Common myeloid progenitor, CD34-positive (primary cell): ENCODE results near the gene CPNE4.

ENCODE experiments used
- CTCF ChIA-PET: fragments of 350-600 bp; sonication (Branson Sonifier 250); formaldehyde crosslinking; loops from one replicate; lab custom pipeline; 2021; ENCODE audit warnings: antibody characterized with exemption; lab: Charles Lee
- POLR2A ChIA-PET: fragments of 350-600 bp; sonication (Branson Sonifier 250); formaldehyde crosslinking; loops from one replicate; lab custom pipeline; 2021; ENCODE audit warnings: antibody characterized with exemption; lab: Charles Lee
- DNase-seq, 3 donors: peaks; one replicate each; pipeline versions ENCODE4 v3.0.0 to v3.0.0-alpha.2; 2013
- H3K27ac ChIP-seq, 2 experiments: 1 replicate in 1 of 2; 2 replicates in 1 of 2; pipeline ENCODE4 v1.7.0; 2013; ENCODE audit warnings: inconsistent platforms in 2 of 2, low read length in 2 of 2, mild to moderate bottlenecking in 2 of 2, low read depth in 1 of 2, moderate library complexity in 1 of 2; ENCODE audit not compliant: severe bottlenecking in 2 of 2, insufficient read depth in 1 of 2, poor library complexity in 1 of 2
- H3K27me3 ChIP-seq, 5 experiments: replicated peaks in 2 of 5; 1 replicate in 3 of 5; 2 replicates in 2 of 5; pipeline versions ENCODE4 v1.6.1 to v1.7.0; 2013; ENCODE audit warnings: low read length in 4 of 5, mild to moderate bottlenecking in 2 of 5, moderate library complexity in 2 of 5, inconsistent platforms in 1 of 5; ENCODE audit not compliant: insufficient read depth in 5 of 5, control insufficient read depth in 4 of 5
- H3K36me3 ChIP-seq, 4 experiments: 1 replicate in 2 of 4; 2 replicates in 2 of 4; pipeline versions ENCODE4 v1.6.1 to v1.7.0; 2013; ENCODE audit warnings: low read length in 3 of 4, control low read depth in 1 of 4, mild to moderate bottlenecking in 1 of 4; ENCODE audit not compliant: control insufficient read depth in 4 of 4, insufficient read depth in 4 of 4
- H3K4me1 ChIP-seq, 4 experiments: 1 replicate in 3 of 4; 2 replicates in 1 of 4; pipeline versions ENCODE4 v1.6.1 to v1.7.1; 2013; ENCODE audit warnings: low read length in 3 of 4, mild to moderate bottlenecking in 3 of 4, control low read depth in 1 of 4, inconsistent platforms in 1 of 4, moderate library complexity in 1 of 4; ENCODE audit not compliant: control insufficient read depth in 4 of 4, insufficient read depth in 4 of 4; ENCODE audit errors: control extremely low read depth in 1 of 4
- H3K4me3 ChIP-seq, 7 experiments: 1 replicate in 4 of 7; 2 replicates in 3 of 7; pipeline versions ENCODE4 v1.5.1 to v1.7.0; 2013; ENCODE audit warnings: mild to moderate bottlenecking in 7 of 7, low read length in 6 of 7, moderate library complexity in 6 of 7, inconsistent platforms in 2 of 7, low read depth in 2 of 7, control low read depth in 1 of 7; ENCODE audit not compliant: insufficient read depth in 4 of 7, control insufficient read depth in 1 of 7; ENCODE audit errors: extremely low read depth in 1 of 7
- H3K9me3 ChIP-seq, 5 experiments: 1 replicate in 4 of 5; 2 replicates in 1 of 5; pipeline versions ENCODE4 v1.6.1 to v1.7.1; 2013; ENCODE audit warnings: low read length in 4 of 5, mild to moderate bottlenecking in 2 of 5, inconsistent platforms in 1 of 5, low read depth in 1 of 5, moderate library complexity in 1 of 5; ENCODE audit not compliant: control insufficient read depth in 4 of 5, insufficient read depth in 2 of 5; ENCODE audit errors: control extremely low read depth in 1 of 5
- WGBS: methylation state at CpG from one replicate; pipeline ENCODE4 v1.1.5; 2013; ENCODE audit not compliant: insufficient coverage; 5-methylcytosine and 5-hydroxymethylcytosine counted together

The CPNE4 gene

GRCh38 chr3:131731709-131732108 lies 303.1 kb downstream of the CPNE4 start:
- Histone ChIP-seq H3K27me3 (peaks cover 0 to 1% (median 0%) of the 10 kb centered on the region in 5 experiments), H3K9me3 (no peaks in the 10 kb centered on the region), H3K4me3 (no peak overlapping the region), H3K4me1 (no peaks in the 10 kb centered on the region), H3K36me3 (no peaks in the 10 kb centered on the region), H3K27ac (no peak overlapping the region)
- ChIA-PET CTCF (no interaction called here), POLR2A (no interaction called here)
- WGBS: no CpG with 5 or more reads among the region's 2 CpGs
- no peak for DNase-seq

- CTCF ChIA-PET: no interaction called here
- WGBS: 80% methylated on average over 1 of the region's 1 CpG
- POLR2A ChIA-PET: no interaction called here
- no peaks in the 10 kb centered on the region for H3K9me3 ChIP-seq
- no peak for DNase-seq
- H3K4me3 ChIP-seq: no peak overlapping the region
- H3K27me3 ChIP-seq: peaks cover 0 to 1% (median 0%) of the 10 kb centered on the region in 5 experiments
- no peaks in the 10 kb centered on the region for H3K4me1 ChIP-seq
- no peak overlapping the region for H3K27ac ChIP-seq
- no peaks in the 10 kb centered on the region for H3K36me3 ChIP-seq
These were observed 304.2 kb downstream of the CPNE4 start for GRCh38 chr3:131730581-131730980.

GRCh38 chr3:131729643-131730017 lies 305.2 kb downstream of the CPNE4 start:
- Histone ChIP-seq H3K9me3 (no peaks in the 10 kb centered on the region), H3K4me1 (no peaks in the 10 kb centered on the region), H3K36me3 (no peaks in the 10 kb centered on the region), H3K27ac (no peak overlapping the region), H3K4me3 (no peak overlapping the region), H3K27me3 (peaks cover 0 to 1% (median 0%) of the 10 kb centered on the region in 5 experiments)
- ChIA-PET CTCF (no interaction called here), POLR2A (no interaction called here)
- no peak for DNase-seq
- WGBS: no CpG with 5 or more reads among the region's 1 CpG

GRCh38 chr3:131728898-131729642 lies 305.7 kb downstream of the CPNE4 start:
- POLR2A ChIA-PET: no interaction called here
- Histone ChIP-seq H3K27me3 (peaks cover 0 to 1% (median 0%) of the 10 kb centered on the region in 5 experiments), H3K27ac (no peak overlapping the region), H3K9me3 (no peaks in the 10 kb centered on the region), H3K36me3 (no peaks in the 10 kb centered on the region), H3K4me3 (no peak overlapping the region), H3K4me1 (no peaks in the 10 kb centered on the region)
- CTCF ChIA-PET: no interaction called here
- DNase-seq: no peak
- 100% methylated on average over 1 of the region's 3 CpGs for WGBS

GRCh38 chr3:131725414-131725813 lies 309.4 kb downstream of the CPNE4 start:
- Histone ChIP-seq H3K9me3 (no peaks in the 10 kb centered on the region), H3K4me3 (no peak overlapping the region), H3K4me1 (no peaks in the 10 kb centered on the region), H3K27ac (no peak overlapping the region), H3K27me3 (no peaks in the 10 kb centered on the region), H3K36me3 (no peaks in the 10 kb centered on the region)
- ChIA-PET CTCF (no interaction called here), POLR2A (interaction anchor here (0.6 kb wide), 1 partner anchor 493 kb away, joined by 4 read pairs; no protein-coding TSS in a partner anchor)
- no peak for DNase-seq

GRCh38 chr3:131723343-131723742 lies 311.5 kb downstream of the CPNE4 start:
- POLR2A ChIA-PET: no interaction called here
- Histone ChIP-seq H3K4me3 (no peak overlapping the region), H3K36me3 (no peaks in the 10 kb centered on the region), H3K9me3 (no peaks in the 10 kb centered on the region), H3K27me3 (no peaks in the 10 kb centered on the region), H3K4me1 (no peaks in the 10 kb centered on the region), H3K27ac (no peak overlapping the region)
- CTCF ChIA-PET: no interaction called here
- 100% methylated on average over 3 of the region's 5 CpGs for WGBS
- no peak for DNase-seq

- no peaks in the 10 kb centered on the region for H3K27me3 ChIP-seq
- DNase-seq: no peak
- WGBS: 67% methylated on average over 5 of the region's 7 CpGs
- ChIA-PET CTCF (no interaction called here), POLR2A (no interaction called here)
- no peaks in the 10 kb centered on the region for H3K36me3 ChIP-seq
- no peak overlapping the region for H3K4me3 ChIP-seq
- H3K9me3 ChIP-seq: no peaks in the 10 kb centered on the region
- H3K4me1 ChIP-seq: no peaks in the 10 kb centered on the region
- H3K27ac ChIP-seq: no peak overlapping the region
These were observed 317.3 kb downstream of the CPNE4 start for GRCh38 chr3:131717493-131717892.
